Midbrain (tissue), 1 donor: Measurements from ENCODE around the gene EFL1.

ENCODE experiments used
- DNase-seq: peaks from one replicate; lab custom pipeline; 2025; lab: John Stamatoyannopoulos, UW

EFL1 gene

DNA sequence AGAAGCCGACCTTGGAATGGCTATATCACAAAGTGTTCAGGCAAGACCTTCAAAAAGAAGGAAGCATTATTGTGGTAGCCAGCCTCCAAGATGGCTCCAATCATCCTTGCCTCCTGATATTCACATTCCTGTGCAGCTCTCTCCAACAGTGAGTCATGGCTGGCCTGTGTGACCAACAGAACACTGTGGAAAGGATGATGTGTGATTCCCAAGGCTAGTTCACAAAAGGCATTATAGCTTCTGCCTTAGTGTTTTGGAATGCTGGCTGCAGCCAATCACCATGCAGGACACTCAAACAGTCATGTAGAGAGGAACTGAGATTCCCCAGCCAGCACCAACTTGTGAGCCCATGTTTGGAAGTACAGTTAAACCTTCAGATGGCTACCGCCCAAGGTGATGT, 102.6 kb downstream of the EFL1 start:
- DNase-seq: no peak

DNA sequence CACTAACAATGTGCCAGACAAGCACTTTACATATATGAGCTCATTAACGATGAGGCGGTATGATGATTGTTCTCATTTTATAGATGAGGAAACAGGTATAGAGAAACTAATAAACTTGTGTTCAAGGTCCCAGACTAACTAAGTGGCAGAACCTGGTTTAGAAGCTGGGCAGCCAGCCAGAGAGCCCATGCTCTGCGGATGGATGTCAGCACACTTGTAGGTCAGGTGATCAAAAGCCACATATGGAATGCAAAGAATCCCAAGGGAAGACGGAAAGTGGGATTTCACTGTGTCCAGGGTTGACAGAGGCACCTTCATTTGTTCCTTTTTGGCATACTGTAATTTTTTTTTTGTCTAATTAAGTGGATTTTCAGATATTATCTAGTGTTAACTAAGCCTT, 103.7 kb downstream of the EFL1 start:
- no peak for DNase-seq

DNA sequence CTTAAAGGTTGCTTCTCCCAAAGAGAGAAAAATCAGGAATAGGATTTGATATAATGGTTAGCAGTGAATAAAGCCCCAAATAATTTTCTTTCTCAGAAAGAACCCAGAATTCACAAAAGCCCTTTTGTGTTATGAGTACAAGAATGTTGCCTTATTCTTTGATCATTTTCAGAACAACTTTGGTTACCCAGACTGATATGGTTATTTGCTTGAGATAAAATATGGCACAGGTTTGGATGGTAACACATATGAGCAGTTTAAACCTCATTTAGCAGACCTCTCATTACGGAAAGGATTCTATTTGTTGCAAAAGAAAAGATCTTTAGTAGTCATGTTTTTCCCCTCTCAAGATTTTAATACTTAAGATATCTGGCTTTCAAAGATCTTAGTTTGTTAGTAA, 111.9 kb downstream of the EFL1 start:
- DNase-seq: no peak

DNA sequence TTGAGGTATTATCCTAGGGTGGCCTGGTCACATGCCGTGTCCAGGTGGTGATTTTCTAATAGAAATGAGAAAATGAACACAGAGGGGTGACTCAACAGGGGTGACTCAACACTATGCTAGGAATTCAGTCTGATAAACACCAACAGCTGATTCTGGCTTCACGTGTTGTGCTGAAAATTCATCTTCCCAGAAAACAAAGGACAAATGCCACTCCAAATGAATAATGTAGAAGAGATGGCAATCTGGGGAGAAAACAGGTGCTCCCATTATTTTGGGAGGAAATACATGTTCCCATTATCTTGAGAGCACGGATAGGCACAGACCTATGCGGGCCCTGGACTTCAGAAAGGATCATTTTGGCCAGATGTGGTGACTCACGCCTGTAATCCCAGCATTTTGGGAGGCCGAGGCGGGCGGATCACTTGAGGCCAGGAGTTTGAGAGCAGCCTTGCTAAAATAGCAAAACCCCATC, 115.5 kb downstream of the EFL1 start:
- no peak for DNase-seq

DNA sequence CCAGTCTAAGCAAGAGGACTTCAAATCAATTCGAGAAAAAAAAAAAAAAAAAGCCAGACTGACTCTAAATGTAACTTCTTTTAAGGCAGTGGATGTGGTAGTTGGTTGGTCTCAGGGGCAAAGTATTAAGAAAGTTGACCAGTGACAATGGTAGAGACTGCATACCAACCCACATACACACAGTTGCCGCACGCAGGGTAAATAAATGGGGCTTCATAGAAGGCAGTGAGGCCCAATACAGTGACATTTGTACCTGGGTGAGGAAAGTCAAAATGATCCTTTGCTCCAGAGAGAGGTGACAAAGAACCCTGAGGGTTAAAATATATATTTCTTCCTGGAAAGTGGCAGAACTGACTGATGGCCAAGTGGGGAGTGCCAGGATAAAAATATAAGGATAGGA, 116.0 kb downstream of the EFL1 start:
- no peak for DNase-seq

DNA sequence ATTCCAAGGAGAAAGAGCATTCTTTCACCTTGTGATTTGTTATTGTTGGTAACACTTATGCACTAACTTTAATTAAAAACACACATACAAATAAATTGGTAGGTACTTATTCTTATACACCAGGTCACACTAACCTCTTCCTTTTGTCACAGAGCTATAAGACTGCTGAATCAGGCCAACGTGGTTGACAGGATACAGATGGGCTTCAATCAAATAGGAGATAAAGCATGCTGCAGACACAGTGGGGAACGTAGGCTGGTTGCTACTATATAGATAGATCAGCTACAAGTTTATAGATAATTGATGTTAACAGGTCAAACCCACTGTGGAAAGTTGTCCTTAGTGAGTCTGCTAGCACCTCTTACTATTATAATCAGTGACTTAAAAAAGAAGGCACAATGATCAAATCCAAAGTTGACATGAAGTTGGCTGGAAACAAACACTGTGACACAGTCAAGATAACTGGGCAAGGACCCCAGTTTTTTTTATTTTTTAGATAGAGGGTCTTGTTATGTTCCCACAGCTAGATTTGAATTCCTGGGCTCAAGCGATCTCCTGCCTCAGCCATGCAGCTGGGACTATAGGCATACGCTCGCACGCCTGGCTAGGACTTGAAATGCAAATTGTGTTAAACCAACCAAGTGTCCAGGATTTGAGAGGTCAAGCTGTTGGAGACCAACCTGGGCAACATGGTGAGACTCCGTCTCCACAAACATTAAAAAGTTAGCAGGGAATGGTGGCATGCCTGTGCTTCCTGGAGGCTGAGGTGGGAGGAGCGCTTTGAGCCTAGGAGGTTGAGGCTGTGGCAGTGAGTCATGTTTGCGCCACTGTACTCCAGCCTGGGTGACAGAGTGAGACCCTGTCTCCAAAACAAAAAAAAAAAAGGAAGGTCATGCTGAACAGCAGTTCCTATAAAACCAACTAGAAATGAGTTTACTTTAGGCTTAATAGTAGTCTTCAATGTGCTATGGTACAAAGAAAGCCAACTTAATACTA, 118.8 kb downstream of the EFL1 start:
- no peak for DNase-seq

DNA sequence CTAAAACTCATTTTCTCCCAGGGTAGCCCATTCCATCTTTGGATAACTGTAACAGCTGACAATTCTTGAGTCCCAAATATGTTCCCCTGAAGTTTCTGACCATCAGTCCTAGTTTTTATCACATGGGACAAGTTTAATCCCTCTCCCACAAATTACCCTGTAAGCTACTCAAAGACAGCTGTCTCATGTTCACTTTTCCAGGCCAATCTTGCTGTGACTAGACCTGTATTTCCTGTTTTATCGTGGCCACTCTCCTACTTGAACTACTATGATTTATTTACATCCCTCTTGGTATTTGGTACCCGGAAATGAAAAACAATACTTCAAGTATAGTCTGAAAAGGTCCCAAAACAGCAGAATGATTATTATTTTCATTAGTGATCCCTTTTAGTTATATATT, 121.6 kb downstream of the EFL1 start:
- no peak for DNase-seq

DNA sequence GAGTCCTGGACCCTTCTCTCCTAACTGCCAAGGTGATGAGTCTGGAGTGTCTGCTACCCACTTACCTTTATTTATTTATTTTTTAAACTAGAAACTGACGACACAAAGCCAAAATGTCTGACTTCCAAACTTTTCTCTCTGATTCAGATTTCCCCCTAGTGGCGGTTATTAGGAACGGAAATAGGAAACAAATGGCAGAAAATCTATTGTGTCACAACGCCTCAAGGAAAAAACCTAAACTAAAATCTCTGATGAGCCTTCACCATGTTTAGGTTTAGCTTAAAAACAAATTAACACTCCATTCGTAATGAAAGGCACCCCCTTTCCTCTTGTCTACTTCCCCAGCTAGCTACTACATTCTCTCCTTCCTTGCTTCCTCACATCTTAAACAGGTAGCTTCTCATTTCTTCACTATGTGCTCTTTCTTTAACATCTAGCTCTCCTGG, 122.7 kb downstream of the EFL1 start:
- DNase-seq: peak; percentile 48

DNA sequence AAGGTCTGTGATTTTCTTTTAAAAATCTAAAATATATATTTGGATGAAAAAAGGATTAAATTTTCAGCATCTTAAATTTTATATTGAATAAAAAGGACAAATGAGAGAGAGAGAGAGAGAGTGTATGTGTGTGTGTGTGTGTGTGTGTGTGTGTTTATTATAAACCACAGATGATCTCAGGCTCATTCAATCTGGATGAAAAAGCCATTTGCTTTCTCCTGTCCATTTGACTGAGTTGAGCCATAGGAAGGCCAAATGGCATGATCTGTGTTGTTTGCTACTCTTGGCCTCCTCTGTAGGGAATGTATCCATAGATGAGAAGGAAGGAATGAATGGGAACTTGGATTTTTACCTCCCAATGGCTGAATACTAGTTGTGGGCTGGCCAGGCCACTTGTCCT, 124.2 kb downstream of the EFL1 start:
- DNase-seq: no peak

DNA sequence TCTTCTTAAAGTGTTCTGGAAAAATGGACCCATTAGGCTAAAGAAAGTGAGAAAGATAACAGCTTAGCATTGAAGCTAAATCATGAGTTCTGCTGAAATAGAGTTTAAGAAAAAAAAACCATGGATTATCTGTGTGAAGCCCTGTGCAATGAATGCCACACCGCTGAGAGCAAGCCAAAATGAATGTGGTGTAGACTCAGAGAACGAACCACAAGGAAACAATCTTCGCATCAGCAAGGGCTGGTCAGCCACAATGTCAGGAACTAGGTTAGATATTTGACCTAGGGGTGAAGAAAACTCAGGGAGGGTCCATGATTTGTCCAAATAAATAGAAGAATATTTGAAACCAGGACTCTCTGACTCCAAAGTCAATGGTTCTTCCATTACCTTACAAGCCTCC, 125.3 kb downstream of the EFL1 start:
- no peak for DNase-seq

DNA sequence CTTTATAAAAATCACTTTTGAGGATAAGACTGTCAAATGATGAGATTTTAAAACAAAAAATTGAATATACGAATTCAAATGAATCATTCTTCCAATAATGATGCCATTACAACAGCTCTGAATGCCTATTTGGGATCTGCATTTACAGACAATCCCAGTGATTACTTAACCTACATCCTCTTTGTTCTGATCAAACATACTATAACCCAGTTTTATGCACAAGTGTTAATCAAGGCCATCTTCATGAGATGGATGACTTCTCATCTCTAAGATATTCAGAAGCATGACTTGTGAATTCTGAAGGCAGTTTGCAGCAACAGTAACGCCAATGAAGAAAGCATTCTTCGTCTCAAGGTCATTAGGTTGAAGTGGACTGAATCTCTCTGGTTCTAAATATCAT, 126.4 kb downstream of the EFL1 start:
- DNase-seq: no peak

DNA sequence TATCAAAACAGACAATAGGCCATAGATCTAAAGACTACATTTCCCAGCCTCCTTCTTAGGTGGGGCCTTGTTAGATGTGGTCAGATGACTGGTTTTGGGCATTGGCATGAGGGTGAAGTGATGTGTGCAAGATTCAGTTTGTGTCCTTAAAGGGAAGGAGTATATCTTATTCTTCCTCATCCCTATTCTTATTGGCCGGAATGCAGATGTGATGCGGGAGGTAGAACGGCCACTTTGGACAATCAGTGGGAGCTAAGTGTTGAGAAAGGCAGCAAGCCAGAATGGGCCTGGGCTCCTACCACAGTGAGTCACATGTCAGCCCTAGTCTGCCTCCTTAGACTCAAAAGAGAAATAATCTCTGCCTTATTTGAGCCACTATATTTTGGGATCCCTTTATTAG, 126.9 kb downstream of the EFL1 start:
- no peak for DNase-seq

DNA sequence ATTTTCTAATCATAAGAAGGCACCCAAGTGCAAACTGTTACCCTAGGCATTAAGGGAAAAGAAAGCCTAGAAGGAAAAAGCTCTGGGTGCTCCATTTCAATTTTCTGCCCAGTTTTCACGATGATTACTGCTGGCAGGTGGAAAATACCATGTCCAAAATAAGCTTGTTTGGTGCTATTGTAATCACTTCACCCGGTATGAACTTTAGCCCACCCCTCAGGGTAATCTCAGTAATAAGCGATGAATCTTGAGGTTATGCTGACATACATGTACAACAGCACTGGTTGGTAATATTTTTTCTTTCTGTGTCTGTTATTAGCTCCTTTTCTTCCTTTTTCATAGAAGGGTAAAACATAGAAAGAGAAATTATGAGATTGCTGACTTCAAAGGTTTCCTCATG, 128.1 kb downstream of the EFL1 start:
- DNase-seq: no peak

DNA sequence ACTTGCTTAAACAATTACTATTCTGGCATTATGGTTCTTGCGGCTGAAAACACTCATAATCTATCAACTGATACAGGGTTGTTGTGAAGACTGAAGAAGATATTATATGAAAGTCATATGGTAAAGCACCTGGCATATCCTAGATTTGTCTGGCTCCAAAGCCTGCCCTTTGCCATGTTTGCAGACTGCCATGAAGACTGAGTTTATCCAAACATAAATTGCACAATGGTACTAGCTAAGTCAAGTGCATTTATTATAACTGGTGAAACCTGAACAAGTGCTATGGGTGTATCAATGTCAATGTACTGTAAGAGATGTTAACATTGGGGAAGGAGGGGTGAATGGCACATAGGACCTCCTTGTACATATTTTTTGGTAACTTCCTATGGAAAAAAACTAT, 129.3 kb downstream of the EFL1 start:
- DNase-seq: no peak

DNA sequence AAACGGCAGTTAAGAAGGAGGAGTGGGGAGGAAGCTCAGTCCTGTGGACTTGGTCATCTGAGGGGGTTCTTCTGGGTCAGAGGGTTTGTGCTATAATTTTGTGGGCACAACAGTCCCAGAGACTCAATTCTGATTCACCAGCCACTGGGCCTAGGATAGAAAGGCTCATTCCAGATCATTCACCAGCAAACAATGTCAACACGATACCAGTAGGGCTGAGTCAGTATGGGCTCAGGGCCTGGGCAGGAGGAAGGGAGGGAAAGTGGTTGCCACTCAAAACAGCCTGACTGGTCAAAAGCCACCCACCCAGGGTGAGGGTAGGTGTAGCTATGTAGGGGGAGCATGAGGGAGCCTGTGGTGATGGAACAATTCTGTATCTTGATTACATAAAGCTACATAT, 129.8 kb downstream of the EFL1 start:
- no peak for DNase-seq

DNA sequence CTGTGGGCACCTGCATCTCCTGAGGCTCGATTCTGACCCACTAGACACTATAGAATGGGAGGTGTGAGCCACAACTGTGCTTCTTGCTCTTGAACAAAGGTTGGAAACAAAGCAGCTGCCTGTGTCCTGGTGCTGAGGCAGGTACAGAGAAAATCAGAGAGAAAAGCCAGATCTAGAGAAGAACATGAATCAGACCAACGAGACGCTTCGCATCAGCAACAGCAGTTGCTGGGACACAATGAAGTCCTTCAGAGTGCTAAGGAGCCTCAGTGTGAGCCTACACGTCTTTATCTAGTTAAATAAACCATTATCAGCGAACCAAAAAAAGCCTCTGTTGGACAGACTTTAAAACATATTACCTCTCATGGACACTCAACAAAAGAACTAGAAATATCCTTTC, 130.4 kb downstream of the EFL1 start:
- no peak for DNase-seq

DNA sequence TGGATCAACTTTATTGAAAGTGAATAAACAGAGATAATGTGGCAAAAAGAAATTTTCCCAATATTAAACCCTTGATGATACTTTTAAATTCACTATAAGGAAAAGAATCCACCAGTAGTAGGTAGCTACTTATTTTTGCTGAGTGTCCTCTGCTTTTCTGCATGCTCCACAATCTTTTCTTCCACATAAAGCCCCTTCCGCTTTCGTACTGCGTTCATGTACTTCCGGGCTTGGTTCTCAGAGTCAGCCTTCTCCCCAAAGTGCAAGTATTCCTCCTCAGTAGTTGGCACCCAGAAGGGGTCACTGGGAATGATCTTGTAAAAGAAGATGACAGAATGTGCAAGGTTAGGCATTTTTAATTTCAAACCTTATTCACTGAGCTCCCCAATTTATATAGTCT, 132.3 kb downstream of the EFL1 start:
- DNase-seq: no peak

DNA sequence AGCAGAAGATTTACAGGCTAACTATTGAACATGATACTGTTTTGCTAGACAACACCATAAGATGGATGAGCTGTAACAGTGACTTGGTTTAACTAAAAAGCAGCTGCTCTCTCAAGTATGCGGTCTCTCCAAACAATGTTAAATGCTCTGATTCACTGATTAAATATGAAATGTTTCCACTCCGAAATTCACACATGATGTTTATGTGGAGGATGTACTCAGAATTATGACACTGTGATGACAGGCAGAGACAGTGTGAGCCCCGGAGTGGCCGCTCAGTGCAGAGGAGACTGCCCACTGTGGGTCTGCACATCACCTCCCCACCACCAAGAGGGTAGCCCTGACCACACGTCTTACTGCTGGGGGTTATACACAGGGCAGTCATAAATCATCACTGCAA, 132.8 kb downstream of the EFL1 start:
- DNase-seq: no peak

DNA sequence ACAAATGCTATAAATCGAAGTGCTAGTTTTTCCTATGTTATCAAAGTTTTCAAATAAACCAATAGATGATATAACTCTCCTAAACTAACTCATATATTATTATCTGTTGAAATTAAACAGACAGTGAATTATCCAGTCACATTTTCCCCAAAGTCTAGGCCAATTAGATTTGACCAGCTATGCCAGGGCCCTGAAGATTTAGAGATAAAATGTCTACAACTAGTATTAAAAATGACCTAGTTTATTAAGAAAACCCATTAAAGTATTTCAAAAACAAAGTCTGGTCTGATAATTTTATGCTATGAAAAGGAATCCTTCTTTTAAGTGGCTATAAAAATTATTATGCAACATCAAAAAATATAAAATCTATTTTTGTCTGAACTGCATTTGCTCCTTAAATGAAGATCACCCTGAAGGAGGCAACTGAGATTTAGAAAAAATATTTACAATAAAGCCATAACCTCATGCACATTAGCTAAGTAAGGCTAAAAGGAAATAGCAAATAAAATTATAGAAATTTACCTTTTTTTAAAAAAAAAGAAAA, 133.3 kb downstream of the EFL1 start:
- DNase-seq: no peak

DNA sequence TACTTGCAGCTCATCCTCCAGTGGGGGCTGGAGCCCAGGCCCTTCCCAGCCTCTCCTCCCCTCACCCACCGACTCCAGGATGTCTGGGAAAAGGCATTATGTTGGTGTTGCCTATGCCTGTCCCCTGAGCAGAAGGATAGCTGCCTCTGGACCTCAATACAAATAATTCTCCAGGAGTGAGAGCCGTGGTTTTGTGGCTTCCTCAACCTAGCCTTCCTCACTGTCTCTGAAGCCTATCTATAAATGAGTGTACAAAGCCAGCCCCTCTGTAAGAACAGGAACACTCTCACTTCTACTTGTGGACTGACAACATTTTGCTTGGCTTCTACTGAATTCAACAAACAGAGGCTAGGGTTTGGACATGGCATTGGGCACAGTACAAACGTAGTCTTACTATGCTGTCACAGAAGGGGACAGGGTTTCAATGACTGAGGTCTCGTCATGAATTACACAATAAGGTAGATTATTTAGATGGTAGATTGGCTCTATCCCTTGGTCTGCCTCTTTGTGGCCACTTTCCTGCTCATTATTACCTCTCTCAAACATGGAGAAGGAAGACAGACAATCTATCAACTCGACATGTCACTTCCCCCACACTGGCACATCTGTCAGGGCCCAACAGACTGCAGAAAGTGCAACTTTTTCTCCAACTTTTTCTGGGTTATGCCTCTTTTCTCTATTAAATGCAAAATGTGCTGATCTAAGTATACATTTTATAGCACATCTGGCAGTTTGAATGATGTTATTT, 134.0 kb downstream of the EFL1 start:
- DNase-seq: no peak

DNA sequence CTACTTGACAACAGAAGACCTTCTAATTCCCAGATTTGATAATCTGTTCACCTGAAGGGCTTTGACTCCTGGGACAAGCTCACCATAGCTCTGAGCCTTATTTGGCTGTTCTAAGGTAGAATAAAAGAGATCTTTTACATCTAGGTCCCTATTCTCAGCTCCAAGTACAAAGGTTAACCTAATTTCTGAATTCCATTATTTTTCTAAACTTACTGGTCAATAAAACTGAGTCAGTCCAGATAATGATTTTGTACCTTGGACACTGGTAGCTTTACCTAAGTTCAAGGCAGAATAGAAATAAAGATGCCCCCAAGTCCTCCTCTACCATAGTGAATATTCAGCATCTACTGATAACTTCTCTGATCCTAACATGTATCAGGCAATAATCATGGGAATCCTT, 135.0 kb downstream of the EFL1 start:
- no peak for DNase-seq

DNA sequence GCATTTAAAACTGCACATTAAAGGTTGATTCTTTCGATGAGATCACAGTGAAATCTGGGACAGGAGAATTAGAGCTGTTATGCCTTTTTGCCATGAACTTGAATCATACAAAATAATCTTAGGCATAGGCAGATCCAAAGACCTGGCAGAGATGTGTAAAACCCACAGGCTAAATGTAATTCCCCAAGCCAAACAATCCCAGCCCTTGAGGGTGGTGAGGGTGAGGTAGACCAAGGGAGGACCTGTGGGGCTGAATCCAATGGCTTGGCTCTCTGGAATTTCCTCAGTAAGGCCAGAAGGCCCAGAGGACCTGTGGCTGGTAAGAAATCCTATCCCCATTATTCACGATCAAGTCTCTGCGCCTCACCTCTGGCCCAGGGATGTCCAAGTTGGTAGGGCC, 136.2 kb downstream of the EFL1 start:
- no peak for DNase-seq
